Endothelial cell (in vitro differentiated cells): Measurements from ENCODE around the gene LAMTOR2. TPM values are rescaled to one million over a fixed set of nuclear protein-coding genes. Genes with fewer than 3 reads are reported as not detected.

Experiments used
- DNase-seq: peaks from one replicate; pipeline ENCODE4 v3.0.0; 2021; ENCODE audit warnings: low spot score
- H3K27ac Mint-ChIP-seq: one replicate; pipeline ENCODE4 v1.8.0; 2021; ENCODE audit warnings: mixed read lengths, inconsistent platforms; ENCODE audit not compliant: unreplicated experiment
- H3K27me3 Mint-ChIP-seq: one replicate; pipeline ENCODE4 v1.8.0; 2021; ENCODE audit warnings: mild to moderate bottlenecking, moderate library complexity, mixed read lengths, inconsistent platforms; ENCODE audit not compliant: unreplicated experiment
- H3K36me3 Mint-ChIP-seq: one replicate; pipeline ENCODE4 v1.8.0; 2021; ENCODE audit warnings: mild to moderate bottlenecking, low read depth, mixed read lengths, inconsistent platforms; ENCODE audit not compliant: unreplicated experiment
- H3K4me1 Mint-ChIP-seq: one replicate; pipeline ENCODE4 v1.8.0; 2021; ENCODE audit warnings: mild to moderate bottlenecking, mixed read lengths, inconsistent platforms; ENCODE audit not compliant: unreplicated experiment
- H3K4me3 Mint-ChIP-seq: one replicate; pipeline ENCODE4 v1.8.0; 2021; ENCODE audit warnings: mild to moderate bottlenecking, mixed read lengths, inconsistent platforms; ENCODE audit not compliant: unreplicated experiment
- H3K9me3 Mint-ChIP-seq: one replicate; pipeline ENCODE4 v1.8.0; 2021; ENCODE audit warnings: mixed read lengths, inconsistent platforms; ENCODE audit not compliant: unreplicated experiment
- CTCF ChIP-seq: fragments of 200-600 bp; sonication (generic); IDR thresholded peaks from one replicate; pipeline ENCODE4 v1.5.0; 2021; ENCODE audit warnings: antibody characterized with exemption; ENCODE audit not compliant: unreplicated experiment
- total RNA-seq: library from RNA; stranded (reverse); fragmentation: NEBNext Ultra II Directional; extraction: Animal tissue kit (Norgen Biotek cat#: 25700); gene quantifications from one replicate; pipeline ENCODE4 v1.2.1, GENCODE V29; 2021; ENCODE audit not compliant: unreplicated experiment

The LAMTOR2 gene
- total RNA-seq, 1 donor from 2014 or later = 82.4 TPM

DNA sequence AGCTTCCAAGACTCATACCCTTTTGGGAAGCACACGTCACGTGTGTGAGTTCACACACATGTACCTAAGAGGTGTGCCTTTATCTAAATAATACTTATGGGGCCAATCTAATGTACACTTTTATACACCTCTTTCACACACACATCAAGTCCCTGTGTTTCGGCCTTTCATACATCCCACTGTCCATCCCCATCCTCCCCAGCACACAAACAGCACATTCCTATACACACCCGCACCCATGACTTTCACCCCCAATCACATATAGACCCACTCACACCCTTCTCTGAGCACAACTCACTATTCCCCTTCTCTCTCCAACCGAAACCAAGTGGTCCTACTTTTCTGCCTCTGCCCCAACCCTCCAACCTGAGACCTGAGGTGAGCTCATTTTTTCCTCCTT, 24.1 kb downstream of the LAMTOR2 start:
- peaks cover 19% of the 10 kb centered on the region for H3K27me3 Mint-ChIP-seq
- H3K4me1 Mint-ChIP-seq = peaks cover 71% of the 10 kb centered on the region
- no peak for DNase-seq
- peak overlapping the region; percentile 97 for H3K4me3 Mint-ChIP-seq
- H3K36me3 Mint-ChIP-seq = peaks cover 35% of the 10 kb centered on the region
- no peak overlapping the region for H3K27ac Mint-ChIP-seq
- no peaks in the 10 kb centered on the region for H3K9me3 Mint-ChIP-seq
- TF ChIP-seq CTCF = no peak

DNA sequence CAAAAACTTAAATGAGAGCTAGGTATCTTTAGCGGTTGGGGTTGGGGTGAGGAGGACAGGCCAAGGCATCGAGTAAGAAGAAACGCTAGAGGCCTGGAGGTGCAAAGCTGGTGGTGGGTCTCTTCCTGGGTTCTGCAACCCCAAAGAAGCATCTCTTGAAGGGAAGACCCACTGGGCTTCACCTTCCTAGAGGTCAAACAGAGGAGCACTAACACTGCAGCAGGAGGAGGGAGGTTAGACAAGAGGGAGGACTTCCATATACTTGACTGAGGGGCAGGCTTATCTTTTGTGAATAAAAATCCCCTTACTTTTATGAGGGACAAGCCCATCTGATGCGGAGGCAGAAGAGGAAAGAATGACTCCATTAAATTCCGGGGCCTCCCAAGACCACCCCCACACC, 25.2 kb downstream of the LAMTOR2 start:
- H3K9me3 Mint-ChIP-seq = no peaks in the 10 kb centered on the region
- TF ChIP-seq CTCF = no peak
- H3K4me1 Mint-ChIP-seq = peaks cover 71% of the 10 kb centered on the region
- H3K4me3 Mint-ChIP-seq = peak overlapping the region; percentile 97
- DNase-seq = no peak
- H3K27me3 Mint-ChIP-seq = peaks cover 21% of the 10 kb centered on the region
- no peak overlapping the region for H3K27ac Mint-ChIP-seq
- peaks cover 35% of the 10 kb centered on the region for H3K36me3 Mint-ChIP-seq

GRCh38 chr1:156080241-156080862, 25.8 kb downstream of the LAMTOR2 start:
- no peaks in the 10 kb centered on the region for H3K9me3 Mint-ChIP-seq
- H3K36me3 Mint-ChIP-seq = peaks cover 32% of the 10 kb centered on the region
- H3K4me3 Mint-ChIP-seq = peak overlapping the region; percentile 97
- H3K4me1 Mint-ChIP-seq = peaks cover 71% of the 10 kb centered on the region
- DNase-seq = no peak
- no peak for TF ChIP-seq CTCF
- peaks cover 19% of the 10 kb centered on the region for H3K27me3 Mint-ChIP-seq
- H3K27ac Mint-ChIP-seq = peak overlapping the region; percentile 74

- Mint-ChIP-seq H3K4me3 (peak overlapping the region; percentile 97), H3K36me3 (peaks cover 28% of the 10 kb centered on the region), H3K27me3 (peaks cover 17% of the 10 kb centered on the region), H3K9me3 (no peaks in the 10 kb centered on the region), H3K4me1 (peaks cover 68% of the 10 kb centered on the region), H3K27ac (peak overlapping the region; percentile 74)
- no peak for TF ChIP-seq CTCF
- no peak for DNase-seq
Measured at GRCh38 chr1:156080863-156081179, 26.2 kb downstream of the LAMTOR2 start.

GRCh38 chr1:156081180-156081916, 26.8 kb downstream of the LAMTOR2 start:
- Mint-ChIP-seq H3K4me3 (peak overlapping the region; percentile 97), H3K27me3 (peaks cover 17% of the 10 kb centered on the region), H3K27ac (peak overlapping the region; percentile 85), H3K4me1 (peaks cover 68% of the 10 kb centered on the region), H3K36me3 (peaks cover 24% of the 10 kb centered on the region), H3K9me3 (no peaks in the 10 kb centered on the region)
- TF ChIP-seq CTCF = no peak
- no peak for DNase-seq
